GM18861 (cell line): ENCODE measurements around the gene SBK2.
"Not testable (repeated sequence)": the region's sequence is repeated elsewhere in the genome, so short reads cannot be mapped to it uniquely, and the experiment has no call there.

Source experiments
- ATAC-seq: cut with Tn5 transposase; IDR thresholded peaks from one replicate; pipeline ENCODE4 v1.9.1; 2021; ENCODE audit not compliant: unreplicated experiment

SBK2 gene

GRCh38 chr19:55502197-55502952 lies 34.6 kb downstream of the SBK2 start:
- no peak for ATAC-seq

DNA sequence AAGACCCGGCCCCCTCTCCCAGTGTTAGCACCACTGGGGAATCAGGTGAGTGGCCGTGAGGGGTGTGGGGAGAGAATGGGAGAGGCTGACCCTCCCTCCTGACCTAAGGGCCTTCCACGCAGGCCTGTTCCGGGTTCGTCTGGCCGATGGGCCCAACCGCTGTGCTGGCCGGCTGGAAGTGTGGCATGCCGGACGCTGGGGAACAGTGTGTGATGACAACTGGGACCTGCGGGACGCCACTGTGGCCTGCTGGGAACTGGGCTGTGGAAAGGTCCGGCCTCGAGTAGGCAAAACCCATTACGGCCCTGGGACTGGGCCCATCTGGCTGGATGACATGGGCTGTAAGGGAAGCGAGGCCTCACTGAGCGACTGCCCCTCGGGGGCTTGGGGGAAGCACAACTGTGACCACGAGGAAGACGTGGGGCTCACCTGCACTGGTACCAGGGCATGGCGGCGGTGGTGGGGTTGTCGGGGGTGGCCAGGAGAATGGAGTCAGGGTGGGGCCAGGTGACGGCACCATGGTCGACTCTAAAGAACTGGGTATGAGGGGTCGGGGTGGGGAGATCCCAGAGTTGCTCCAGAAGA lies 36.5 kb downstream of the SBK2 start:
- ATAC-seq, result no peak

GRCh38 chr19:55498246-55498840 lies 38.6 kb downstream of the SBK2 start:
- ATAC-seq, result no peak

GRCh38 chr19:55497763-55498162 lies 39.2 kb downstream of the SBK2 start:
- no peak for ATAC-seq

GRCh38 chr19:55496820-55497219 lies 40.1 kb downstream of the SBK2 start:
- not testable (repeated sequence) for ATAC-seq

- ATAC-seq, result no peak
Observed at GRCh38 chr19:55495646-55496349, 41.1 kb downstream of the SBK2 start.

DNA sequence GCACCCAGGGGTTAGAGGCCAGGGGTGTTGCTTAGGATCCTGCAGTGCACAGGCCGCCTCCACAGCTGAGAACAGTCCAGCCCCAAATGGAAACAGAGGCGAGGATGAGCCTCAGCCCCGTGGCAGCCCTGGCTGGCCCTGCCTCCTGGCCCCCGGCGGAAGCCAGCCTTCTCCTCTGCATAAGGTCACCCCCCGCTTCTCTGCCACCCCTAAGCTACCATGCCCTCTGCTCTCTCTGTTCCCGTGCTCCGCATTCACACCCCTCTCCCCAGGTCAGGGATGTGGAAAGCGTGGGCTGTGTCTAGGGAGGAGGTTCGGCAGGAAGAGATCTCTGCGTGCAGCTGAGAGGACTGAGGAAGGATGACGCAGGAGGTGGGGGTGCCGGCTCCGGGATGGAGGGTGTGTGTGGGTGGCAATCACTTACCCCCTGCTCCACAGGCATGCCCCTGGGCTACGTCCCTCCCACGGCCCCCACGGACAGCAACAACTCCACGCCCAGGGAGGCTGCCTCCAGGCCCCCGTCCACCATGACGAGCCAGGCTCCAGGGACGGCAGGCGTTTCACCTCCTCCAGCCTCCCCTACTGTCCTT lies 42.7 kb downstream of the SBK2 start:
- ATAC-seq, result no peak

DNA sequence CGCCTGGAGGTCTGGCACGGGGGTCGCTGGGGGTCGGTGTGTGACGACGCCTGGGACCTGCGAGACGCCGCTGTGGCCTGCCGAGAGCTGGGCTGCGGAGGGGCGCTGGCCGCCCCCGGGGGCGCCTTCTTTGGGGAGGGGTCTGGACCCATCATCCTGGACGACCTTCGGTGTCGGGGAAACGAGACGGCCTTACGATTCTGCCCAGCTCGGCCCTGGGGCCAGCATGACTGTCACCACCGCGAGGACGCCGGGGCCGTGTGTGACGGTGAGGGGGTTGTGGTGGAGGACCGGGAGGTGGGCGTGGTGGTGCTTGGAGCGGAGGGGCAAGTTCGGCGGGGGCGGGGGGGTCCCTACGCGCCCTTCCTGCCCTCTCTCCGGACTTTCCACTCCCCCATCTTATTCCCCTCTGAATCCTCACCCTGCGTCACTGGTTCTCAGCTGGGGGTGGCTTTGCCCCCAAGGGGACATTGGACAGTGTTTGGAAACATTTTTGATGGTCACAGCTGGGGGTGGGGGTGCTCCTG lies 43.2 kb downstream of the SBK2 start:
- ATAC-seq, result no peak

DNA sequence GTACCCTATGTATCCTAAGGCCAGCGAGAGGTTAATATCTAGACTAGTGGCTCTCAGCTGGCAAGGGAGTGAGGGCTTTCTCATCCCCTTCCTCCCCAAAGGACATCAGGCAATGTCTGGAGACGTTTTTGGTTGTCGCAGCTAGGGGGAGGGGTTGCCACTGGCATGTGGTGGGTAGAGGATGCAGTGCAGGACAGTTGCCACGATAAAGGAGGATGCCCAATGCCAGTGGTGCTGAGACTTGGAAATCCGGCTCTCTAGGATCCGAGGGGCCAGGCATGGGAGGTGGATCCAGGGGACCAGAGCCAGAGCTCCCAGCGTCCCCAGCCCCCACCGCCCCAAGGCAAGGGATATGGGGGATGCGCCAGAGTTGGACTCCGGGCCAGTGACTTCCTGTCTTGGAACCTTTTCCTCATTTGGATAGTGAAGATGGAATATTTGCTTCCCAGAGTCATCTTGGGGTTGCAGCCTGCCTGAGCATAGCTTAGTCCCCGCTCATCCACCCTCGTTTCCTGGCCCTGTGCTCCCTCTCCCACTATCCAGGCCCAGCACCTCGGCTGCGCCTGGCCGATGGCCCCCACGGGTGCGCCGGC lies 43.8 kb downstream of the SBK2 start:
- no peak for ATAC-seq

DNA sequence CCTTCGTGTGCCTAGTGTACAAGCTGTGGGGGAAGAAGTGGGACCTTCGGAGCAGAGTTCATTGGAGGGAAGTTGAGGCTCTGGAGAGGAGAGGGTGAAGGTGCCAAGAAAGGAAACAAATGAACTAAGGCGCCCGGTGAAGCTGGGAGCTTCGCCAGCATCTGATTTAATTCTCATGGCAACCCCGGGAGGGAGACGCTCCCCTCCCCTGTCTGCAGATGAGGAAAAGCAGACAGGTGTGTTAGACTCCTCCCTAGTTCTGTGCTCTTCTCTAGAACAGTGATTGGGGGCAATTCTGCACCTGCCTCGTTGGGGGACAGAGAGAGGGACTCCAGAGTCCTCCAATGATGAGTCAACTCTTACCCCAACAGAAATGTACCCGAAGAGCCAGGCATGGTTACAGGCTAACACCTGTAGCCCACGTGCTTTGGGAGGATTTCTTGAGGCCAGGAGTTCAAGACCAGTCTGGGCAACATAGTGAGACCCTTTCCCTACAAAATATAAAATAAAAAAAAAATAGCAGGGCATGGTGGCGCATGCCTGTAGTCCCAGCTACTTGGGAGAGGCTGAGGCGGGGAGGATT lies 44.5 kb downstream of the SBK2 start:
- ATAC-seq, result no peak

- no peak for ATAC-seq
Observed at GRCh38 chr19:55491546-55492360, 45.2 kb downstream of the SBK2 start.

DNA sequence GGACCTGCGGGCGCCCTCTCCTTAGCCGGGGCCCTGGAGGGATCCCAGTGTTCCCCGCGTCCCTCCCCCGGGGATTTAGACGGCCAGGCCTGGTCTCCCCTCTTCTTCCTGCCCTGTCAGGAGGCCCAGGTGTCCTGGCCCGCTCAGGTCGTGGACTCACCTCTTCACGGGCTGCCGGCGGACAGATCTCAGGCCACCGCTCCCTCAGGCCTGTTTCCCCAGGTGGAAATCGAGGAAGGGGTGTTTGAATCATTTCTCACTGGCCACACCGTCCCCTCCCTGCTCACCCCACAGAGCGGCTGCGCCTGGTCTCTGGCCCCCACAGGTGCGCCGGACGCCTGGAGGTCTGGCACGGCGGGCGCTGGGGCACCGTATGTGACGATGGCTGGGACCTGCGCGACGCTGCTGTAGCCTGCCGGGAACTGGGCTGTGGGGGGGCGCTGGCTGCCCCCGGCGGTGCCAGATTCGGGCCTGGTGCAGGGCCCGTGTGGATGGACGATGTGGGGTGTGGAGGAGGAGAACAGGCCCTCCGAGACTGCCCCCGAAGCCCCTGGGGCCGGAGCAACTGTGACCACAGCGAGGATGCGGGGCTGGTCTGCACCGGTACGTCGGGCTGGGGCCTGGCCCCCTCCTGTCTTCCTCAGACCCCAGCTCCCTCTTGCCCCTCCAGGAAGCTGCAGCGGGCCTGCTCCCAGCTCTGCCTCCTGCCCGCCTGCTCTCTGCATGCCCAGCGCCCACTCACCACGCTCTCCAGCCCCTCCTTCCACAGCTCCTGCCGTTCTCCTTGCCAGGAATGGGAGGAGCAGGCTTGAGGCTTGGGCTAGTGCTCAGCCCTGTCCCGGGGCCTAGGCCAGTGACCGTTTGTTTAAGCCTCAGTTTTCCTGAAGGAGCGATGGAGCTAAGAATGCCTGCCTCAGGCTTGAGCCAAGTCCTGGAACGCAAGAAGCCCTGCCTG lies 46.2 kb downstream of the SBK2 start:
- ATAC-seq, result no peak

GRCh38 chr19:55489711-55490477 lies 47.0 kb downstream of the SBK2 start:
- no peak for ATAC-seq

DNA sequence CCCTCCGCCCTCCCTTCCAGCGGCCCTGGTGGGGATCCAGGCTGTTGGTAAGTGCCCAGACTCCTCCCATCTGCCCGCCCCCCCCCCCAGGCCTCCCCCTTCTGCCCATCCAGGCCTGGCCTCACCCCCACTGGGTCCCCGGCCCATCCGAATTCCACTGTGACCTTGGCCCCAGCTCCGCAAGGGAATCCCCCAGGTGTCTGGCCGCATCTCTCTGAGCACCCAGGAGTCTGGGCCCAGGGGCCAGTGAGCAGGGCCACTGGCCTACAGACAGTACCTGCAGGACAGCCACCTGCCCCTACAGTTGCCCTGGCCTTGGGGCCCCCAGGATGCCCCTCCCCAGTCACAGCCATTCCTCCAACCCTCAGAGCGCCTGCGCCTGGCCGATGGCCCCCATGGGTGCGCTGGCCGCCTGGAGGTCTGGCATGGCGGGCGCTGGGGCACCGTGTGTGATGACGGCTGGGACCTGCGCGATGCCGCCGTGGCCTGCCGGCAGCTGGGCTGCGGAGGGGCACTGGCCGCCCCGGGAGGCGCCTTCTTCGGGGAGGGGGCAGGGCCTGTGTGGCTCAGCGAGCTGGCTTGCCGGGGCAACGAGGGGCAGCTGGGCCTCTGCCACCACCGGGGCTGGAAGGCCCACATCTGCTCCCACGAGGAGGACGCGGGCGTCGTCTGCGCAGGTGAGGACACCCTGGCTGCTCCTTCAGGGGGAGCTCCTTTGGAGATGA lies 47.8 kb downstream of the SBK2 start:
- no peak for ATAC-seq

GRCh38 chr19:55487924-55488687 lies 48.8 kb downstream of the SBK2 start, which contains the start of gene SSC5D:
Gene SSC5D, plus strand, starts transcription at chr19:55488436. Its CDS starts 154 bp downstream, at chr19:55488590.
- ATAC-seq, result no peak
